ENCODE data around the gene KIF21B.

- TF ChIP-seq, protein P1, sequence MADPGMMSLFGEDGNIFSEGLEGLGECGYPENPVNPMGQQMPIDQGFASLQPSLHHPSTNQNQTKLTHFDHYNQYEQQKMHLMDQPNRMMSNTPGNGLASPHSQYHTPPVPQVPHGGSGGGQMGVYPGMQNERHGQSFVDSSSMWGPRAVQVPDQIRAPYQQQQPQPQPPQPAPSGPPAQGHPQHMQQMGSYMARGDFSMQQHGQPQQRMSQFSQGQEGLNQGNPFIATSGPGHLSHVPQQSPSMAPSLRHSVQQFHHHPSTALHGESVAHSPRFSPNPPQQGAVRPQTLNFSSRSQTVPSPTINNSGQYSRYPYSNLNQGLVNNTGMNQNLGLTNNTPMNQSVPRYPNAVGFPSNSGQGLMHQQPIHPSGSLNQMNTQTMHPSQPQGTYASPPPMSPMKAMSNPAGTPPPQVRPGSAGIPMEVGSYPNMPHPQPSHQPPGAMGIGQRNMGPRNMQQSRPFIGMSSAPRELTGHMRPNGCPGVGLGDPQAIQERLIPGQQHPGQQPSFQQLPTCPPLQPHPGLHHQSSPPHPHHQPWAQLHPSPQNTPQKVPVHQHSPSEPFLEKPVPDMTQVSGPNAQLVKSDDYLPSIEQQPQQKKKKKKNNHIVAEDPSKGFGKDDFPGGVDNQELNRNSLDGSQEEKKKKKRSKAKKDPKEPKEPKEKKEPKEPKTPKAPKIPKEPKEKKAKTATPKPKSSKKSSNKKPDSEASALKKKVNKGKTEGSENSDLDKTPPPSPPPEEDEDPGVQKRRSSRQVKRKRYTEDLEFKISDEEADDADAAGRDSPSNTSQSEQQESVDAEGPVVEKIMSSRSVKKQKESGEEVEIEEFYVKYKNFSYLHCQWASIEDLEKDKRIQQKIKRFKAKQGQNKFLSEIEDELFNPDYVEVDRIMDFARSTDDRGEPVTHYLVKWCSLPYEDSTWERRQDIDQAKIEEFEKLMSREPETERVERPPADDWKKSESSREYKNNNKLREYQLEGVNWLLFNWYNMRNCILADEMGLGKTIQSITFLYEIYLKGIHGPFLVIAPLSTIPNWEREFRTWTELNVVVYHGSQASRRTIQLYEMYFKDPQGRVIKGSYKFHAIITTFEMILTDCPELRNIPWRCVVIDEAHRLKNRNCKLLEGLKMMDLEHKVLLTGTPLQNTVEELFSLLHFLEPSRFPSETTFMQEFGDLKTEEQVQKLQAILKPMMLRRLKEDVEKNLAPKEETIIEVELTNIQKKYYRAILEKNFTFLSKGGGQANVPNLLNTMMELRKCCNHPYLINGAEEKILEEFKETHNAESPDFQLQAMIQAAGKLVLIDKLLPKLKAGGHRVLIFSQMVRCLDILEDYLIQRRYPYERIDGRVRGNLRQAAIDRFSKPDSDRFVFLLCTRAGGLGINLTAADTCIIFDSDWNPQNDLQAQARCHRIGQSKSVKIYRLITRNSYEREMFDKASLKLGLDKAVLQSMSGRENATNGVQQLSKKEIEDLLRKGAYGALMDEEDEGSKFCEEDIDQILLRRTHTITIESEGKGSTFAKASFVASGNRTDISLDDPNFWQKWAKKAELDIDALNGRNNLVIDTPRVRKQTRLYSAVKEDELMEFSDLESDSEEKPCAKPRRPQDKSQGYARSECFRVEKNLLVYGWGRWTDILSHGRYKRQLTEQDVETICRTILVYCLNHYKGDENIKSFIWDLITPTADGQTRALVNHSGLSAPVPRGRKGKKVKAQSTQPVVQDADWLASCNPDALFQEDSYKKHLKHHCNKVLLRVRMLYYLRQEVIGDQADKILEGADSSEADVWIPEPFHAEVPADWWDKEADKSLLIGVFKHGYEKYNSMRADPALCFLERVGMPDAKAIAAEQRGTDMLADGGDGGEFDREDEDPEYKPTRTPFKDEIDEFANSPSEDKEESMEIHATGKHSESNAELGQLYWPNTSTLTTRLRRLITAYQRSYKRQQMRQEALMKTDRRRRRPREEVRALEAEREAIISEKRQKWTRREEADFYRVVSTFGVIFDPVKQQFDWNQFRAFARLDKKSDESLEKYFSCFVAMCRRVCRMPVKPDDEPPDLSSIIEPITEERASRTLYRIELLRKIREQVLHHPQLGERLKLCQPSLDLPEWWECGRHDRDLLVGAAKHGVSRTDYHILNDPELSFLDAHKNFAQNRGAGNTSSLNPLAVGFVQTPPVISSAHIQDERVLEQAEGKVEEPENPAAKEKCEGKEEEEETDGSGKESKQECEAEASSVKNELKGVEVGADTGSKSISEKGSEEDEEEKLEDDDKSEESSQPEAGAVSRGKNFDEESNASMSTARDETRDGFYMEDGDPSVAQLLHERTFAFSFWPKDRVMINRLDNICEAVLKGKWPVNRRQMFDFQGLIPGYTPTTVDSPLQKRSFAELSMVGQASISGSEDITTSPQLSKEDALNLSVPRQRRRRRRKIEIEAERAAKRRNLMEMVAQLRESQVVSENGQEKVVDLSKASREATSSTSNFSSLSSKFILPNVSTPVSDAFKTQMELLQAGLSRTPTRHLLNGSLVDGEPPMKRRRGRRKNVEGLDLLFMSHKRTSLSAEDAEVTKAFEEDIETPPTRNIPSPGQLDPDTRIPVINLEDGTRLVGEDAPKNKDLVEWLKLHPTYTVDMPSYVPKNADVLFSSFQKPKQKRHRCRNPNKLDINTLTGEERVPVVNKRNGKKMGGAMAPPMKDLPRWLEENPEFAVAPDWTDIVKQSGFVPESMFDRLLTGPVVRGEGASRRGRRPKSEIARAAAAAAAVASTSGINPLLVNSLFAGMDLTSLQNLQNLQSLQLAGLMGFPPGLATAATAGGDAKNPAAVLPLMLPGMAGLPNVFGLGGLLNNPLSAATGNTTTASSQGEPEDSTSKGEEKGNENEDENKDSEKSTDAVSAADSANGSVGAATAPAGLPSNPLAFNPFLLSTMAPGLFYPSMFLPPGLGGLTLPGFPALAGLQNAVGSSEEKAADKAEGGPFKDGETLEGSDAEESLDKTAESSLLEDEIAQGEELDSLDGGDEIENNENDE (IDR thresholded peaks at IDR 0.05; ENCODE audit: low read depth, low read length): no peak
- no peak for TF ChIP-seq POLR2A (conservative IDR thresholded peaks at IDR 0.05)
- TF ChIP-seq POLR2AphosphoS5 (IDR thresholded peaks at IDR 0.05; ENCODE audit: control insufficient read depth, insufficient read depth, low read depth, low read length): no peak
- TF ChIP-seq ETV6 (IDR thresholded peaks at IDR 0.05; ENCODE audit: borderline replicate concordance in 1 of 2, low read depth in 2 of 2, low read length in 1 of 2): no peak
- TF ChIP-seq ETV6 (CRISPR knock-in tag; IDR thresholded peaks at IDR 0.05; ENCODE audit: borderline replicate concordance): no peak
- no peak for TF ChIP-seq HMBOX1 (IDR thresholded peaks at IDR 0.05)
- TF ChIP-seq ADNP (tag; IDR thresholded peaks at IDR 0.05): no peak
These were observed 3.3 kb upstream of the KIF21B start for GRCh38 chr1:201026836-201027235.
